Mesothelial cell of epicardium (in vitro differentiated cells): ENCODE measurements around the gene SUPV3L1. TPM values are rescaled to one million over a fixed set of nuclear protein-coding genes. Genes with fewer than 3 reads are reported as not detected.

Experiments used
- DNase-seq, 2 experiments: peaks; one replicate each; pipeline ENCODE4 v3.0.0; 2021; ENCODE audit warnings: low spot score in 2 of 2; ENCODE audit not compliant: unreplicated experiment in 2 of 2
- H3K27ac Mint-ChIP-seq: 2 replicates; pipeline ENCODE4 v1.8.0; 2021; ENCODE audit warnings: mixed read lengths
- H3K27me3 Mint-ChIP-seq: 2 replicates; pipeline ENCODE4 v1.8.0; 2021; ENCODE audit warnings: low read depth, mixed read lengths
- H3K36me3 Mint-ChIP-seq: 2 replicates; pipeline ENCODE4 v1.8.0; 2021; ENCODE audit warnings: mixed read lengths
- H3K4me1 Mint-ChIP-seq: 2 replicates; pipeline ENCODE4 v1.8.0; 2021; ENCODE audit warnings: mixed read lengths
- H3K4me3 Mint-ChIP-seq: 2 replicates; pipeline ENCODE4 v1.8.0; 2021; ENCODE audit warnings: mild to moderate bottlenecking, moderate library complexity, mixed read lengths
- H3K9me3 Mint-ChIP-seq: 2 replicates; pipeline ENCODE4 v1.8.0; 2021; ENCODE audit warnings: mixed read lengths
- total RNA-seq: library from RNA; stranded (reverse); gene quantifications from 3 replicates; pipeline ENCODE4 v1.2.1, GENCODE V29; 2021
- TF ChIP-seq, protein P1 (sequence below): fragments of 200-600 bp; sonication (generic); IDR thresholded peaks from one replicate; pipeline ENCODE4 v1.5.0; 2021; ENCODE audit warnings: antibody characterized with exemption; ENCODE audit not compliant: unreplicated experiment

Gene SUPV3L1
- total RNA-seq, 1 donor from 2014 or later, result 38.0 TPM

DNA sequence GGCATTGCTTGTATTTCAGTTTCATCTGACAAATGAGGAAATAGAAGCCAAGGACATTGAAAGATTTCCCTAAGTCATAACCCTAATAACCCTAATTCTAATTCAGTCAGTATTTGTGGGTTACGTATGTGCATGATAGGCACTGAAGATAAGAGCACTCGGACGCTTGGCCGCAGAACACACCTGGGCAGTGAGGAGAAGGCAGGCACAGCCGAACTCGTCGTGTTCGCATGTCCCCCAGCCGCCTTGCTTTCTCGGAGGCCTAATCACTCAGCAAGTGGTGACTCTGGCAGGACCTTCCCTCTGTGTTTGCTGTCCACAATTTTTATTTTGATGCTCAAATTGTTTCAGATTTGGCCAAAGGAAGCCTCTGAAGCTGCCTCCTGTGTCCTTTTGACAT, 63.8 kb downstream of the SUPV3L1 start:
- Mint-ChIP-seq H3K27ac (no peak overlapping the region), H3K4me1 (peaks cover 2% of the 10 kb centered on the region)

DNA sequence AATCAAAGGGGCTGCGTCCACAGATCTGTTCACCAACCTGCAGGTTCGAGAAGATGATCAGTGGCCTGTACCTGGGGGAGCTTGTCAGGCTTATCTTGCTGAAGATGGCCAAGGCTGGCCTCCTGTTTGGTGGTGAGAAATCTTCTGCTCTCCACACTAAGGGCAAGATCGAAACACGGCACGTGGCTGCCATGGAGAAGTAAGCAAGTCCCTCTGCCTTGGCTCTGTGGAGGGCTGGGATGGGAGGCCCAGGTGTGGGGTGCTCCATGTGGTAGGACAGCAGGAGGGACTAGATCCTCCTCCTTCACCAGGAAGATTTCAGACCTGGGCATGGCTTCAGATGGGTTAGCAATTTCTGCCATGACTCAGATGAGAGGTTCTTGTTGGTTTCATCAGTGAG, 66.0 kb downstream of the SUPV3L1 start:
- Mint-ChIP-seq H3K27ac (no peak overlapping the region), H3K27me3 (no peaks in the 10 kb centered on the region), H3K36me3 (no peaks in the 10 kb centered on the region), H3K4me3 (no peak overlapping the region), H3K9me3 (no peaks in the 10 kb centered on the region), H3K4me1 (peaks cover 2% of the 10 kb centered on the region)
- TF ChIP-seq, protein P1, sequence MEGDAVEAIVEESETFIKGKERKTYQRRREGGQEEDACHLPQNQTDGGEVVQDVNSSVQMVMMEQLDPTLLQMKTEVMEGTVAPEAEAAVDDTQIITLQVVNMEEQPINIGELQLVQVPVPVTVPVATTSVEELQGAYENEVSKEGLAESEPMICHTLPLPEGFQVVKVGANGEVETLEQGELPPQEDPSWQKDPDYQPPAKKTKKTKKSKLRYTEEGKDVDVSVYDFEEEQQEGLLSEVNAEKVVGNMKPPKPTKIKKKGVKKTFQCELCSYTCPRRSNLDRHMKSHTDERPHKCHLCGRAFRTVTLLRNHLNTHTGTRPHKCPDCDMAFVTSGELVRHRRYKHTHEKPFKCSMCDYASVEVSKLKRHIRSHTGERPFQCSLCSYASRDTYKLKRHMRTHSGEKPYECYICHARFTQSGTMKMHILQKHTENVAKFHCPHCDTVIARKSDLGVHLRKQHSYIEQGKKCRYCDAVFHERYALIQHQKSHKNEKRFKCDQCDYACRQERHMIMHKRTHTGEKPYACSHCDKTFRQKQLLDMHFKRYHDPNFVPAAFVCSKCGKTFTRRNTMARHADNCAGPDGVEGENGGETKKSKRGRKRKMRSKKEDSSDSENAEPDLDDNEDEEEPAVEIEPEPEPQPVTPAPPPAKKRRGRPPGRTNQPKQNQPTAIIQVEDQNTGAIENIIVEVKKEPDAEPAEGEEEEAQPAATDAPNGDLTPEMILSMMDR, result no peak
- DNase-seq, result no peak

More for the DNA sequence above, 63.8 kb downstream of the SUPV3L1 start:
- H3K36me3 Mint-ChIP-seq, result no peaks in the 10 kb centered on the region
- no peaks in the 10 kb centered on the region for H3K27me3 Mint-ChIP-seq
- DNase-seq, result no peak
- H3K9me3 Mint-ChIP-seq, result no peaks in the 10 kb centered on the region
- no peak overlapping the region for H3K4me3 Mint-ChIP-seq
- TF ChIP-seq, protein P1, result no peak

DNA sequence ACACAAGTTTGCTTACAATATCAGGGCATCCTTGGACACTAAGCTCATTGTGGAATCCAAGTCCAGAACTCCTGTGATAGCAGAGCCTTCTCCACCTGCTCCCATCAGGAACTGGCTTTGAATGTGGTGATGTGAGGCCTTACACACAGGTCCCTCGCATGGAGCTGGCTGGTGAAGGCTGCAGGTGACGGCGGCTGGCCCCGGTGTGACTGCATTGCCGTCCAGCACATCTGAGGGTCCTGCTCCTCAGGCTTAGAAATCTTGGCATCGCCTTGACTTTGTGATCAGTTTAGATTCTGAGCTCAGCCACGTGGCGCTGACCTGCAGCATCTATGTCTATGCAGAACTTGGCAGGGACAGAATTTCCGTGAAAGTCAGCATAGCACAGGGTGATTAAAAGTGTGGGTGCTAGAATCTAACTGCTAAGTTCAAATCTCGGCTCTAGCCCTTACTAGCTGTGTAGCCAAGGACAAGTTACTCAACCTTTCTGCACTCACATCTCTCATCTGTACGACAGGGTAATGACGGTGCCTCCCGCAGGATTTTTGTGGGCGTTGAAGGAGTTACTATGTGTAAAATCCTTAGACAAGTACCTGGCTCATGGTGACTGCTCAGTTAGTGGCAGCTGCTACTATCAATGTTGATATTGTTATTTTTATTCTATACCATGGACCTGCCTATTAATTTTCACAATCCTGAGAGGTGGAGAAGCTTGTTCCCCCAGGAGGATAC, 66.7 kb downstream of the SUPV3L1 start:
- peaks cover 2% of the 10 kb centered on the region for H3K4me1 Mint-ChIP-seq
- H3K36me3 Mint-ChIP-seq, result no peaks in the 10 kb centered on the region
- no peaks in the 10 kb centered on the region for H3K27me3 Mint-ChIP-seq
- H3K9me3 Mint-ChIP-seq, result no peaks in the 10 kb centered on the region
- TF ChIP-seq, protein P1, result no peak
- no peak overlapping the region for H3K4me3 Mint-ChIP-seq
- no peak for DNase-seq
- no peak overlapping the region for H3K27ac Mint-ChIP-seq

DNA sequence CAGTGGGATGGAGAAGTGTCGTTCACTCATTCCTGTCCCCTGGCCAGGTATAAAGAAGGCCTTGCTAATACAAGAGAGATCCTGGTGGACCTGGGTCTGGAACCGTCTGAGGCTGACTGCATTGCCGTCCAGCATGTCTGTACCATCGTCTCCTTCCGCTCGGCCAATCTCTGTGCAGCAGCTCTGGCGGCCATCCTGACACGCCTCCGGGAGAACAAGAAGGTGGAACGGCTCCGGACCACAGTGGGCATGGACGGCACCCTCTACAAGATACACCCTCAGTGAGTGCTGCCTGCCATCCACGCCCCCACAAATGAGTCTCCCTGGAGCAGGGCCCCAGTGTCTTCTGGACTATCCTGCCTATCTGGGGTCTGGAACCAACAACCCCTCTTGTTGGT, 67.3 kb downstream of the SUPV3L1 start:
- no peak for DNase-seq
- Mint-ChIP-seq H3K4me1 (peaks cover 2% of the 10 kb centered on the region), H3K27ac (no peak overlapping the region), H3K9me3 (no peaks in the 10 kb centered on the region), H3K36me3 (no peaks in the 10 kb centered on the region), H3K27me3 (no peaks in the 10 kb centered on the region), H3K4me3 (no peak overlapping the region)
- TF ChIP-seq, protein P1, result no peak

DNA sequence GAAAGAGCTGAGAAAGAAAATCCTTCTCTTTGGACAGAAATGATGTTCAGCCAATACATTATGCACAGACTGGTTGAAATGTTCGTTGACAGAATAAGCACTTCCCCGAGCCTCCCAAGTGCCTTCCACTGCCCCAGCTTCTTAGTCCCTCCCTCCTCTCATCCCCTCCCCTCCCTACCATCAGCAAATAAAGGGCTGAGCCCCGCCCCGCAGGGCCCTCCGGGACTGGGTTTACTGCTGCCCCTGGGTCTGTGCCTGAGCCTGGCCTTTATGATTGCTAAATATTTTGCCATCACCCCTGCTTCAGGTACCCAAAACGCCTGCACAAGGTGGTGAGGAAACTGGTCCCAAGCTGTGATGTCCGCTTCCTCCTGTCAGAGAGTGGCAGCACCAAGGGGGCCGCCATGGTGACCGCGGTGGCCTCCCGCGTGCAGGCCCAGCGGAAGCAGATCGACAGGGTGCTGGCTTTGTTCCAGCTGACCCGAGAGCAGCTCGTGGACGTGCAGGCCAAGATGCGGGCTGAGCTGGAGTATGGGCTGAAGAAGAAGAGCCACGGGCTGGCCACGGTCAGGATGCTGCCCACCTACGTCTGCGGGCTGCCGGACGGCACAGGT, 68.2 kb downstream of the SUPV3L1 start:
- no peak for DNase-seq
- no peak overlapping the region for H3K27ac Mint-ChIP-seq
- H3K36me3 Mint-ChIP-seq, result no peaks in the 10 kb centered on the region
- no peaks in the 10 kb centered on the region for H3K4me1 Mint-ChIP-seq
- TF ChIP-seq, protein P1, result no peak
- H3K9me3 Mint-ChIP-seq, result no peaks in the 10 kb centered on the region
- H3K27me3 Mint-ChIP-seq, result no peaks in the 10 kb centered on the region
- H3K4me3 Mint-ChIP-seq, result no peak overlapping the region
